Panc1 (cell line): ENCODE measurements around the gene ZSCAN10.
A peak's percentile ranks its signal among the peaks of the same experiment; 100 is the strongest.

Source experiments
- POLR2AphosphoS5 ChIP-seq: IDR thresholded peaks from 2 replicates; pipeline ENCODE4 v1.6.1; 2012; ENCODE audit warnings: mild to moderate bottlenecking, low read depth, low read length, moderate library complexity
- TF ChIP-seq, protein P1 (sequence below): fragments of 450-650 bp; IDR thresholded peaks from 2 replicates; pipeline ENCODE4 v1.5.1; 2017; ENCODE audit warnings: mild to moderate bottlenecking

DNA sequence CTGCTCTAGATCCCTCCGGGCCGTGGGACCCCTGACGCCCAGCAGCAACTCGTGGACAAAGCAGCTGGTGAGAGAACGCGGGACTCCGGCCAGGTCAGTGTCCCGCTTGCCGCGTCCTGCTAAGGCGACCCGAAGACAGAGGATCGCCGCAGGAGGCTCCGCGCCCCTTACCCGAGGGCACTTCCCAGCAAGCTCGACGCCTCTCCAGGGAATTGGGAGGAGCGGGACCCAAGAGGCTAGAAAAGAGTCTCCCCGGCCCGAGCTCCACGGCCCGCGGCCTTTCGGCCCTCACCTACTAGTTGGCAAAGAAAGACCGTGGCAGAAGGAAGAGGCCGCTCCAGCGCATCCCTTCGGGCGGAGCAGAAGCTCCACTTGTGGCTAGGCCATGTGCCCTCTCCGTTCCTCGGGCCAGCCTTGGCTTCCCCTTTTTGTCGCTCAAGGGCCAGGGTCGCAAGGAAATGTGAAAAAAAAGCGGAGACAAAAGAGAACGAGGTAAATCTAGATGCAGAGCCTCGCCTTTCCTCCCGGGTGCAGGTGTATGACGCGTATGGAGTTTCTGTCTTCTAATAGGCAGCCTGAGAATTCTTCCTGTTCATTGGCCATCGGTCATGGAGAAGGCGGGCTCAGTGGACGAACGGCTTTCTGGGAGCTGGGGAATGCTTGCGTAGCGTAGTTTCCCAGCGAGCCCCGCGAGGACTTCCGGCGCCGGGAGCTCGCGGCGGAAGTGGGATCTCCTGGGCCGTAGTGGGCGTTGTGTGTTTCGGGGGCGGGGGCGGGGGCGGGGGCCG, 35.4 kb upstream of the ZSCAN10 start, which contains the start of gene ZNF213:
- TF ChIP-seq, protein P1, sequence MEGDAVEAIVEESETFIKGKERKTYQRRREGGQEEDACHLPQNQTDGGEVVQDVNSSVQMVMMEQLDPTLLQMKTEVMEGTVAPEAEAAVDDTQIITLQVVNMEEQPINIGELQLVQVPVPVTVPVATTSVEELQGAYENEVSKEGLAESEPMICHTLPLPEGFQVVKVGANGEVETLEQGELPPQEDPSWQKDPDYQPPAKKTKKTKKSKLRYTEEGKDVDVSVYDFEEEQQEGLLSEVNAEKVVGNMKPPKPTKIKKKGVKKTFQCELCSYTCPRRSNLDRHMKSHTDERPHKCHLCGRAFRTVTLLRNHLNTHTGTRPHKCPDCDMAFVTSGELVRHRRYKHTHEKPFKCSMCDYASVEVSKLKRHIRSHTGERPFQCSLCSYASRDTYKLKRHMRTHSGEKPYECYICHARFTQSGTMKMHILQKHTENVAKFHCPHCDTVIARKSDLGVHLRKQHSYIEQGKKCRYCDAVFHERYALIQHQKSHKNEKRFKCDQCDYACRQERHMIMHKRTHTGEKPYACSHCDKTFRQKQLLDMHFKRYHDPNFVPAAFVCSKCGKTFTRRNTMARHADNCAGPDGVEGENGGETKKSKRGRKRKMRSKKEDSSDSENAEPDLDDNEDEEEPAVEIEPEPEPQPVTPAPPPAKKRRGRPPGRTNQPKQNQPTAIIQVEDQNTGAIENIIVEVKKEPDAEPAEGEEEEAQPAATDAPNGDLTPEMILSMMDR: no peak
- peak; percentile 90 for TF ChIP-seq POLR2AphosphoS5
